Astrocyte (in vitro differentiated cells and primary cell): ENCODE data around the gene GSTA1.

Source experiments
- CTCF ChIP-seq: IDR thresholded peaks from 2 replicates; pipeline ENCODE4 v1.5.1; 2011; ENCODE audit warnings: low read depth, mild to moderate bottlenecking, inconsistent platforms, low read length, moderate library complexity; ENCODE audit not compliant: insufficient read depth
- EZH2 ChIP-seq: IDR thresholded peaks from 2 replicates; pipeline ENCODE4 v1.6.1; 2012; ENCODE audit warnings: mild to moderate bottlenecking, low read length, inconsistent platforms; ENCODE audit not compliant: insufficient read depth

GRCh38 chr6:52820198-52820597 is 16.6 kb upstream of the GSTA1 start:
- TF ChIP-seq CTCF = no peak
- TF ChIP-seq EZH2 = no peak
